HG03066 (cell line): Measurements from ENCODE around the gene FRZB.

Experiments
- ATAC-seq: cut with Tn5 transposase; IDR thresholded peaks from one replicate; pipeline ENCODE4 v1.9.1; 2021; ENCODE audit warnings: low read depth; ENCODE audit not compliant: unreplicated experiment

FRZB gene

DNA sequence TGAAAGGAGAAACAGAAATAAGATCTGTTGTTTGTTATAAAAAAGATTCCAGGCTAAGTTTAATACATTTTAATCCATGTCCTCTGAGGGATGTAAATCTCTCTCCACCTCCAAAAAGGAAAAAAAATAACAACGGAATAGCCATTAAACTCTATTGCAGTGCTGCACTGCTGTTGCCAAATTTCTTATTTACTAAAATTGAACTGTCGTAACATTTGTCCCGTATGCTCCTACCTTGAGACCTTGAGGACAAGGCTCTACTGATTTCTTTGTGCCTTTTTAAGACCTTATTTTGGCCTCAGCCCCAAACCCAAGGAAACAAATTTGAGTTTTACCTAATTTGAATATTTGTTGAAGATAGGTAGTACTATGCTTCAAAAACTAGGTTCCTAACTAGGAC is 56.4 kb downstream of the FRZB start:
- ATAC-seq, result no peak

- ATAC-seq, result no peak
Observed at GRCh38 chr2:182807319-182807718, 59.1 kb downstream of the FRZB start.

GRCh38 chr2:182804128-182804527 is 62.3 kb downstream of the FRZB start:
- no peak for ATAC-seq

DNA sequence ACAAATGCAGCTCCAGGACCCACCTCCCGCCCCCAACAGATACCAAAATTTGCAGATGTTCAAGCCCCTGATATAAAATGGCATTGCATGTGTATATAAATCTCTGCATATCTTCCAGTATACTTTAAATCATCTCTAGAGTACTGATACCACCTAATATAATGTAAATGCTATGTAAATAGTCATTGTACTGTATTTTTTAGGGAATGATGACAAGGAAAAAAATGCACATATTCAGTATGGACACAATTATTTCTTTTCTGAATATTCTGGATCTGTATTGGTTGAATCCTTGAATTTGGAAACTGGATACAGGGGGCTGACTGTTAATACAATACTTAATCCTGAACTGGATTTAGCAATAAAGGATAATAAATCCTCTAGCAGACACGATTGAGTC is 67.7 kb downstream of the FRZB start:
- no peak for ATAC-seq

DNA sequence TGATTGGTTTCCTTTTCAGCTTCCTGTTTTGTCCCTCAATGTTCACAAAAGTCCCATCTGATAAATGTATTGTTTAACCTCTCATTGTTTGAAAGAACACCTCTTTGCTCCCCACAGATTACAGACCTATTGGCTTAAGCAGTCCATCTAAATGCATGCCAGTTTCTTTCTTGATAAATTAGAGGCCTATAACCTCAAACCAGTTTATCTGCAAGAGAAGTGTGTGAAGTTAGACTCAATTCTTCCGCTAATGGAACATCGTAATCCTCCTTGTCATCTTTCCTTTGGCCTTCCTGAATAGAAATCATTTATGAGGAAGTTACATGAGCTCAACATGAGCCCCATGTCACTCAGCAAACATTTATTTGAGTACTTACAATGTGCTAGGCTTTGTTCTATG is 74.0 kb downstream of the FRZB start:
- ATAC-seq, result no peak

- ATAC-seq, result no peak
Observed at GRCh38 chr2:182784777-182785176, 81.7 kb downstream of the FRZB start.

DNA sequence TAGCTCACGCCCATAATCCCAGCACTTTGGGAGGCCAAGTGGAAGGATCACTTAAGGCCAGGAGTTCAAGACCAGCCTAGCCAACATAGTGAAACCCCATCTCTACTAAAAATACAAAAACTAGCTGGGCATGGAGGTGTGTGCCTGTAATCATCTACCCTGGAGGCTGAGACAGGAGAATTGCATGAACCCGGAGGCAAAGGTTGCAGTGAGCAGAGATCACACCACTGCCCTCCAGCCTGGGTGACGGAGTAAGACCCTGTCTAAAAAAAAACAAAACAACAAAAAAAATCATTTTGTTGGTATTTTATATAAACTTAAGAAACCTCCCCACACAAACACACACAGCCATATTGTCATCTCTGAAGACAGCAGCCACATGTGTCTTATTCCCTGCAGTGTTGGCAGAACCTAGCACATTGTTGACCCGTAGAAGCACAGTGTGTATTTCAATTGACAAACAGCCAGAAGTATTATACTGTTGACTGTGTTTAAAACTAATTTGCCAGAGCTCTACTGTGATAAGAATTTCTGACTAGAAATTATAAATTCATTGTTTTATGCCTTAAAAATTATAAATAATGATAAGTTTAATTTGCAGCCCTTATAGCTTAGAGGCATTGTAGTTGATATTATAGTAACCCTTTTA is 82.3 kb downstream of the FRZB start:
- no peak for ATAC-seq
